H9 (cell line): Measurements from ENCODE around the gene EPHB3. TPM values are rescaled to one million over a fixed set of nuclear protein-coding genes. Genes with fewer than 3 reads are reported as not detected.

Experiments used
- DNase-seq: peaks from one replicate; pipeline ENCODE4 v3.0.0-alpha.2; 2017
- H2AFZ ChIP-seq: one replicate; pipeline ENCODE4 v1.6.1; 2013; ENCODE audit warnings: mild to moderate bottlenecking, low read length, control low read depth, moderate library complexity
- H2AK5ac ChIP-seq: 2 replicates; pipeline ENCODE4 v1.6.1; 2013; ENCODE audit warnings: low read length, control low read depth, mixed read lengths; ENCODE audit not compliant: insufficient read length
- H2BK120ac ChIP-seq: one replicate; pipeline ENCODE4 v1.6.1; 2013; ENCODE audit warnings: low read depth, mild to moderate bottlenecking, low read length, control low read depth, inconsistent platforms; ENCODE audit not compliant: poor library complexity, severe bottlenecking
- H2BK12ac ChIP-seq: 2 replicates; pipeline ENCODE4 v1.6.1; 2013; ENCODE audit warnings: low read length, control low read depth, mixed read lengths, low read depth; ENCODE audit not compliant: insufficient read length
- H2BK15ac ChIP-seq: 2 replicates; pipeline ENCODE4 v1.6.1; 2013; ENCODE audit warnings: low read depth, low read length, control low read depth
- H2BK20ac ChIP-seq: one replicate; pipeline ENCODE4 v1.6.1; 2013; ENCODE audit warnings: low read depth, mild to moderate bottlenecking, low read length, control low read depth, inconsistent platforms; ENCODE audit not compliant: poor library complexity, severe bottlenecking
- H2BK5ac ChIP-seq: 2 replicates; pipeline ENCODE4 v1.6.1; 2013; ENCODE audit warnings: low read length, control low read depth, mixed read lengths; ENCODE audit not compliant: insufficient read length
- H3K14ac ChIP-seq: 2 replicates; pipeline ENCODE4 v1.6.1; 2013; ENCODE audit warnings: low read length, control low read depth; ENCODE audit not compliant: insufficient read depth
- H3K18ac ChIP-seq: 2 replicates; pipeline ENCODE4 v1.6.1; 2013; ENCODE audit warnings: low read depth, mild to moderate bottlenecking, mixed read lengths, low read length, control low read depth; ENCODE audit not compliant: insufficient read length
- H3K23ac ChIP-seq: 2 replicates; pipeline ENCODE4 v1.6.1; 2013; ENCODE audit warnings: low read length, control low read depth, mixed read lengths, low read depth; ENCODE audit not compliant: insufficient read length
- H3K23me2 ChIP-seq: 2 replicates; pipeline ENCODE4 v1.6.1; 2013; ENCODE audit warnings: low read depth, mild to moderate bottlenecking, mixed read lengths, low read length, control low read depth; ENCODE audit not compliant: insufficient read length, poor library complexity, severe bottlenecking
- H3K27ac ChIP-seq: 2 replicates; pipeline ENCODE4 v1.5.1; 2013; ENCODE audit warnings: low read length, control low read depth, mixed read lengths, low read depth; ENCODE audit not compliant: insufficient read length
- H3K27me3 ChIP-seq: 2 replicates; pipeline ENCODE4 v1.6.1; 2013; ENCODE audit warnings: low read length, control low read depth, inconsistent platforms; ENCODE audit not compliant: insufficient read depth
- H3K4ac ChIP-seq: 2 replicates; pipeline ENCODE4 v1.6.1; 2013; ENCODE audit warnings: low read depth, mild to moderate bottlenecking, control low read depth, inconsistent platforms, low read length, moderate library complexity
- H3K4me1 ChIP-seq: 2 replicates; pipeline ENCODE4 v1.6.1; 2013; ENCODE audit warnings: low read length, control low read depth, inconsistent platforms; ENCODE audit not compliant: insufficient read depth
- H3K4me2 ChIP-seq: 2 replicates; pipeline ENCODE4 v1.6.1; 2013; ENCODE audit warnings: low read length, control low read depth, mixed read lengths; ENCODE audit not compliant: insufficient read length, insufficient read depth
- H3K56ac ChIP-seq: 2 replicates; pipeline ENCODE4 v1.6.1; 2013; ENCODE audit warnings: low read depth, mild to moderate bottlenecking, mixed read lengths, low read length, control low read depth; ENCODE audit not compliant: insufficient read length
- H3K79me1 ChIP-seq: 2 replicates; pipeline ENCODE4 v1.6.1; 2013; ENCODE audit warnings: low read depth, mild to moderate bottlenecking, moderate library complexity, low read length, control low read depth, inconsistent platforms; ENCODE audit not compliant: insufficient read depth, poor library complexity, severe bottlenecking
- H3K79me2 ChIP-seq: 2 replicates; pipeline ENCODE4 v1.6.1; 2013; ENCODE audit warnings: low read length, control low read depth, inconsistent platforms; ENCODE audit not compliant: insufficient read depth
- H3K9ac ChIP-seq: 2 replicates; pipeline ENCODE4 v1.6.1; 2013; ENCODE audit warnings: low read length, control low read depth, mixed read lengths; ENCODE audit not compliant: insufficient read length; ENCODE audit errors: extremely low read depth
- H3K9me3 ChIP-seq: one replicate; pipeline ENCODE4 v1.6.1; 2013; ENCODE audit warnings: low read depth, low read length, inconsistent platforms; ENCODE audit not compliant: control insufficient read depth
- H3T11ph ChIP-seq: one replicate; pipeline ENCODE4 v1.6.1; 2013; ENCODE audit warnings: mild to moderate bottlenecking, low read length, control low read depth, inconsistent platforms
- H4K20me1 ChIP-seq: one replicate; pipeline ENCODE4 v1.6.1; 2013; ENCODE audit not compliant: control insufficient read depth, insufficient read length, insufficient read depth
- H4K5ac ChIP-seq: 2 replicates; pipeline ENCODE4 v1.6.1; 2013; ENCODE audit warnings: low read depth, mild to moderate bottlenecking, mixed read lengths, low read length, control low read depth; ENCODE audit not compliant: insufficient read length
- H4K8ac ChIP-seq: replicated peaks from 2 replicates; pipeline ENCODE4 v1.6.1; 2013; ENCODE audit warnings: low read length, control low read depth, mixed read lengths, low read depth; ENCODE audit not compliant: insufficient read length
- H4K91ac ChIP-seq: 2 replicates; pipeline ENCODE4 v1.6.1; 2013; ENCODE audit warnings: low read depth, mild to moderate bottlenecking, moderate library complexity, mixed read lengths, low read length, control low read depth; ENCODE audit not compliant: insufficient read length
- H3K27ac Mint-ChIP-seq, 3 experiments: 2 replicates in 2 of 3; 3 replicates in 1 of 3; pipeline ENCODE4 v1.8.0; 2020 to 2021; ENCODE audit warnings: mixed read lengths in 3 of 3, mild to moderate bottlenecking in 1 of 3, moderate library complexity in 1 of 3
- H3K27me3 Mint-ChIP-seq: 2 replicates; pipeline ENCODE4 v1.8.0; 2021; ENCODE audit warnings: low read depth, mild to moderate bottlenecking, moderate library complexity, mixed read lengths
- H3K36me3 Mint-ChIP-seq, 3 experiments: 2 replicates in 2 of 3; 3 replicates in 1 of 3; pipeline ENCODE4 v1.8.0; 2020 to 2021; ENCODE audit warnings: low read depth in 3 of 3, mixed read lengths in 3 of 3; ENCODE audit not compliant: insufficient read depth in 1 of 3
- H3K4me1 Mint-ChIP-seq, 2 experiments: 2 replicates each; pipeline ENCODE4 v1.8.0; 2020; ENCODE audit warnings: mixed read lengths in 2 of 2
- H3K4me3 Mint-ChIP-seq, 2 experiments: 2 replicates in 1 of 2; 3 replicates in 1 of 2; pipeline ENCODE4 v1.8.0; 2020 to 2021; ENCODE audit warnings: mild to moderate bottlenecking in 2 of 2, mixed read lengths in 2 of 2, moderate library complexity in 1 of 2
- H3K9me3 Mint-ChIP-seq, 2 experiments: 2 replicates in 1 of 2; 3 replicates in 1 of 2; pipeline ENCODE4 v1.8.0; 2020; ENCODE audit warnings: mild to moderate bottlenecking in 2 of 2, mixed read lengths in 2 of 2, moderate library complexity in 1 of 2
- CTCF ChIP-seq: fragments of 200-600 bp; sonication (generic); conservative IDR thresholded peaks from 3 replicates; pipeline ENCODE4 v1.8.0; 2021; ENCODE audit warnings: antibody characterized with exemption, mild to moderate bottlenecking
- WGBS: extraction: QIAGEN DNeasy Blood & Tissue Kit; methylation state at CpG from one replicate; pipeline ENCODE4 v1.1.7; 2013; ENCODE audit warnings: missing lambda C conversion rate, low lambda C conversion rate, mixed read lengths; ENCODE audit not compliant: insufficient read length; ENCODE audit errors: extremely low coverage; 5-methylcytosine and 5-hydroxymethylcytosine counted together
- total RNA-seq: library from RNA; stranded (reverse); gene quantifications from 2 replicates; pipeline ENCODE4 v1.2.1, GENCODE V29; 2021

The EPHB3 gene
- total RNA-seq, 1 experiment from 2014 or later, result 1.0 TPM

DNA sequence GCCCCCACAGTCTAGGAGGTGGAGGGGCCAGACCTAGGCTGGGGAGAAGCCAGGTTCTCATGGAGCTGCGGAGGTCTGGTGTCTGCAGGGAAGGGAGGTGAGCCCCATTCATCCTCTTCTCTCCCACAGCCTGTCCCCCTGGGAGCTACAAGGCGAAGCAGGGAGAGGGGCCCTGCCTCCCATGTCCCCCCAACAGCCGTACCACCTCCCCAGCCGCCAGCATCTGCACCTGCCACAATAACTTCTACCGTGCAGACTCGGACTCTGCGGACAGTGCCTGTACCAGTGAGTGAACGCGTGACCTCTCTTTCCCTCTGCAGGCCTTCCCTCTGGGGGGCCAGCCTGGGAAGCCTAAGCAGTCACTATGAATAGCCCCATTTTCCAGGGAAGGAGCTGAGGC is 14.1 kb downstream of the EPHB3 start:
- Histone ChIP-seq H2BK5ac (no peak overlapping the region), H2AK5ac (no peak overlapping the region), H3K56ac (no peak overlapping the region), H3K79me1 (no peaks in the 10 kb centered on the region), H3T11ph (no peak overlapping the region), H4K8ac (no peak overlapping the region), H3K79me2 (no peaks in the 10 kb centered on the region), H3K9ac (no peak overlapping the region), H3K27ac (no peak overlapping the region), H3K23ac (no peak overlapping the region), H3K4ac (no peak overlapping the region), H2AFZ (no peak overlapping the region), H2BK12ac (no peak overlapping the region), H2BK120ac (no peak overlapping the region), H4K20me1 (no peaks in the 10 kb centered on the region), H4K91ac (no peak overlapping the region), H3K14ac (no peak overlapping the region; the same call in 1 of the 2 replicates), H3K4me1 (peaks cover 4% of the 10 kb centered on the region; the same call in 1 of the 2 replicates), H3K18ac (no peak overlapping the region), H3K23me2 (no peaks in the 10 kb centered on the region), H2BK15ac (no peak overlapping the region), H3K9me3 (no peaks in the 10 kb centered on the region), H3K4me2 (no peak overlapping the region), H2BK20ac (no peak overlapping the region), H4K5ac (no peak overlapping the region), H3K27me3 (peaks cover 9% of the 10 kb centered on the region; the same call in 1 of the 2 replicates)
- H3K36me3 Mint-ChIP-seq, result peaks cover 0 to 5% (median 0%) of the 10 kb centered on the region in 3 experiments; a peak in 3 of 7 replicates
- no peak for TF ChIP-seq CTCF
- H3K9me3 Mint-ChIP-seq, result peaks cover 0 to 2% of the 10 kb centered on the region in 2 experiments; a peak in 2 of 5 replicates
- peaks cover 77% of the 10 kb centered on the region for H3K27me3 Mint-ChIP-seq
- no CpG with 5 or more reads among the region's 9 CpGs for WGBS
- H3K27ac Mint-ChIP-seq, result no peak overlapping the region
- H3K4me1 Mint-ChIP-seq, result peaks cover 45 to 52% of the 10 kb centered on the region in 2 experiments
- H3K4me3 Mint-ChIP-seq, result peak overlapping the region in 1 of 2 experiments; percentile 23; a peak in 1 of 5 replicates
- no peak for DNase-seq
